ENCODE data around the gene FLYWCH2.

- TF ChIP-seq CTCF (IDR thresholded peaks at IDR 0.05) (peak in 2 of 4 experiments; percentile 31 to 44), POLR2A (IDR thresholded peaks at IDR 0.05) (peak; percentile 84), POLR2AphosphoS5 (IDR thresholded peaks at IDR 0.05) (peak; percentile 99)
Measured at GRCh38 chr16:2911638-2912329, 28.8 kb downstream of the FLYWCH2 start, which contains the start of gene FLYWCH1.

Data from prostate gland (tissue), 2 donors.